ENCODE results near the gene BTK. TPM values are rescaled to one million over a fixed set of nuclear protein-coding genes. Genes with fewer than 3 reads are reported as not detected.

The BTK gene
- total RNA-seq, 1 experiment from 2014 or later, result 0.35 TPM

DNA sequence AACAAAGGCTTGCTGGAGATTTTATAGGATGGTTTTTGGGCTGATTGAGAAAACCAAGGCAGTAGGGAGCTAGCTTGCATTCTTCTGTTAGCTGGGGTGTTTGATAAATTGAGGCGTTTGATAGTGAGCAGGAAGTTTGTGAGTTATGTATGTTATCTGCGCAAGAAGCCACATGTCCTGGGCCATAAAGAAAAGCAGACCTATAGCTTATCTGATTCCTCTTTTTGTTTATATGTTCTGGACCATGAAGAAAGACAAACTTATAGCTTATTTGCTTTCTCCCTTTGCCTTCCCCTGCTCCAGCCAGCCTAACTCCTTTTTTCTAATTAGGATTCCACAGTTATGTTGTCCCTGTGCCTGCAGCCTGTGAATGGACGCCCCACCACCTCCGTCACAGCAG lies 31.2 kb upstream of the BTK start:
- no peak overlapping the region for H2BK5ac ChIP-seq (ENCODE audit: insufficient read length, low read length)
- Mint-ChIP-seq H3K4me1 (peaks cover 24 to 26% of the 10 kb centered on the region in 2 experiments), H3K27me3 (ENCODE audit: low read depth) (no peaks in the 10 kb centered on the region; the same call in none of the 2 replicates), H3K36me3 (ENCODE audit: insufficient read depth in 1 of 3, low read depth in 3 of 3) (peaks cover 17 to 37% (median 31%) of the 10 kb centered on the region in 3 experiments), H3K4me3 (peak overlapping the region; percentile 83 to 88; a peak in 4 of 5 replicates), H3K9me3 (peaks cover 73 to 79% of the 10 kb centered on the region in 2 experiments), H3K27ac (peak overlapping the region in 1 of 3 experiments; percentile 29; a peak in 2 of 7 replicates)
- peaks cover 16% of the 10 kb centered on the region for H3K9me3 ChIP-seq (ENCODE audit: control insufficient read depth, low read depth, low read length)
- H2BK20ac ChIP-seq (ENCODE audit: low read depth, low read length, poor library complexity, severe bottlenecking), result no peak overlapping the region
- no peak overlapping the region for H4K8ac ChIP-seq (replicated peaks; ENCODE audit: insufficient read length, low read depth, low read length)
- no peak overlapping the region for H4K91ac ChIP-seq (ENCODE audit: insufficient read length, low read depth, low read length)
- H3K27ac ChIP-seq (ENCODE audit: insufficient read length, low read depth, low read length), result no peak overlapping the region
- H3K4me1 ChIP-seq (ENCODE audit: insufficient read depth, low read length), result no peaks in the 10 kb centered on the region
- no peak overlapping the region for H2BK120ac ChIP-seq (ENCODE audit: low read depth, low read length, poor library complexity, severe bottlenecking)
- no peak overlapping the region for H2BK15ac ChIP-seq (ENCODE audit: low read depth, low read length)
- H2BK12ac ChIP-seq (ENCODE audit: insufficient read length, low read depth, low read length), result no peak overlapping the region
- H3K9ac ChIP-seq (ENCODE audit: extremely low read depth, insufficient read length, low read length), result no peak overlapping the region
- H3K79me1 ChIP-seq (ENCODE audit: insufficient read depth, low read depth, low read length, poor library complexity, severe bottlenecking), result no peaks in the 10 kb centered on the region
- TF ChIP-seq, protein P1, sequence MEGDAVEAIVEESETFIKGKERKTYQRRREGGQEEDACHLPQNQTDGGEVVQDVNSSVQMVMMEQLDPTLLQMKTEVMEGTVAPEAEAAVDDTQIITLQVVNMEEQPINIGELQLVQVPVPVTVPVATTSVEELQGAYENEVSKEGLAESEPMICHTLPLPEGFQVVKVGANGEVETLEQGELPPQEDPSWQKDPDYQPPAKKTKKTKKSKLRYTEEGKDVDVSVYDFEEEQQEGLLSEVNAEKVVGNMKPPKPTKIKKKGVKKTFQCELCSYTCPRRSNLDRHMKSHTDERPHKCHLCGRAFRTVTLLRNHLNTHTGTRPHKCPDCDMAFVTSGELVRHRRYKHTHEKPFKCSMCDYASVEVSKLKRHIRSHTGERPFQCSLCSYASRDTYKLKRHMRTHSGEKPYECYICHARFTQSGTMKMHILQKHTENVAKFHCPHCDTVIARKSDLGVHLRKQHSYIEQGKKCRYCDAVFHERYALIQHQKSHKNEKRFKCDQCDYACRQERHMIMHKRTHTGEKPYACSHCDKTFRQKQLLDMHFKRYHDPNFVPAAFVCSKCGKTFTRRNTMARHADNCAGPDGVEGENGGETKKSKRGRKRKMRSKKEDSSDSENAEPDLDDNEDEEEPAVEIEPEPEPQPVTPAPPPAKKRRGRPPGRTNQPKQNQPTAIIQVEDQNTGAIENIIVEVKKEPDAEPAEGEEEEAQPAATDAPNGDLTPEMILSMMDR (conservative IDR thresholded peaks at IDR 0.05), result no peak
- H2AFZ ChIP-seq (ENCODE audit: low read length), result no peak overlapping the region
- H3K4ac ChIP-seq (ENCODE audit: low read depth, low read length), result no peak overlapping the region
- no peak overlapping the region for H3K56ac ChIP-seq (ENCODE audit: insufficient read length, low read depth, low read length)
- no peaks in the 10 kb centered on the region for H3K23me2 ChIP-seq (ENCODE audit: insufficient read length, low read depth, low read length, poor library complexity, severe bottlenecking)
- no peak overlapping the region for H2AK5ac ChIP-seq (ENCODE audit: insufficient read length, low read length)
- H3K23ac ChIP-seq (ENCODE audit: insufficient read length, low read depth, low read length), result no peak overlapping the region
- no peak overlapping the region for H3K14ac ChIP-seq (ENCODE audit: insufficient read depth, low read length)
- no peak overlapping the region for H3T11ph ChIP-seq (ENCODE audit: low read length)
- H3K79me2 ChIP-seq (ENCODE audit: insufficient read depth, low read length), result no peaks in the 10 kb centered on the region
- H3K27me3 ChIP-seq (ENCODE audit: insufficient read depth, low read length), result no peaks in the 10 kb centered on the region
- no peak for DNase-seq
- no peak overlapping the region for H3K18ac ChIP-seq (ENCODE audit: insufficient read length, low read depth, low read length)
- no CpG with 5 or more reads among the region's 4 CpGs for WGBS (ENCODE audit: extremely low coverage, insufficient read length, low lambda C conversion rate)
- H4K5ac ChIP-seq (ENCODE audit: insufficient read length, low read depth, low read length), result no peak overlapping the region
- H3K4me2 ChIP-seq (ENCODE audit: insufficient read depth, insufficient read length, low read length), result no peak overlapping the region
- H4K20me1 ChIP-seq (ENCODE audit: control insufficient read depth, insufficient read depth, insufficient read length), result no peaks in the 10 kb centered on the region

All from H9 (cell line).